GM18861 (cell line): ENCODE results near the gene RPUSD1.
"Not testable (repeated sequence)": the region's sequence is repeated elsewhere in the genome, so short reads cannot be mapped to it uniquely, and the experiment has no call there.

Source experiments
- ATAC-seq: cut with Tn5 transposase; IDR thresholded peaks from one replicate; pipeline ENCODE4 v1.9.1; 2021; ENCODE audit not compliant: unreplicated experiment

RPUSD1 gene

DNA sequence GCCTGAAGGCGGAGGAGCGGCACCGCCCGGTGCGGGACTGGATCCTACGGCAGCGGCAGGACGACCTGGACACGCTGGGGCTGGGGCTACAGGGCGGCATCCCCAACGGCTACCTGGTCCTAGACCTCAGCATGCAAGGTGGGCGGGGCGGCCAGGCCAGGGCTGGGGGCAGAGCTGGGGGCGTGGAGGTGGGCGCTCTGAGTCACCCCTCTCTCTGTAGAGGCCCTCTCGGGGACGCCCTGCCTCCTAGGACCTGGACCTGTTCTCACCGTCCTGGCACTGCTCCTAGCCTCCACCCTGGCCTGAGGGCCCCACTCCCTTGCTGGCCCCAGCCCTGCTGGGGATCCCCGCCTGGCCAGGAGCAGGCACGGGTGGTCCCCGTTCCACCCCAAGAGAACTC is 19.8 kb downstream of the RPUSD1 start:
- ATAC-seq = no peak

DNA sequence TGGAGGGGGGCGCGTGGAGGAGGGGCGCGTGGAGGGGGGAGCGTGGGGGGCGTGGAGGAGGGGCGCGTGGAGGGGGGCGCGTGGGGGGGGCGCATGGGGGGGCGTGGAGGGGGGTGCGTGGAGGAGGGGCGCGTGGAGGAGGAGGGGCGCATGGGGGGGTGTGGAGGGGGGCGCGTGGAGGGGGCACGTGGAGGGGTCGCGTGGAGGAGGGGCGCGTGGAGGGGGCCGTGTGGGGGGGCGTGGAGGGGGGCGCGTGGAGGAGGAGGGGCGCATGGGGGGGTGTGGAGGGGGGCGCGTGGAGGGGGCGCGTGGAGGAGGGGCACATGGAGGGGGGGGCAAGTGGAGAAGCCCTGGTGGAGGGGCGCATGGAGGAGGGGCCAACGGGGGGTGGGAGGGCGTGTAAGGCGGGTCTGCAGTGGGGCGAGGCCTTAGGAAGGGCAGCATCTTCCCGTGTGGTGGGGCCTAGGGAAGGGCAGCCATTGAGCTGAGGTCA is 20.4 kb downstream of the RPUSD1 start:
- ATAC-seq = no peak

DNA sequence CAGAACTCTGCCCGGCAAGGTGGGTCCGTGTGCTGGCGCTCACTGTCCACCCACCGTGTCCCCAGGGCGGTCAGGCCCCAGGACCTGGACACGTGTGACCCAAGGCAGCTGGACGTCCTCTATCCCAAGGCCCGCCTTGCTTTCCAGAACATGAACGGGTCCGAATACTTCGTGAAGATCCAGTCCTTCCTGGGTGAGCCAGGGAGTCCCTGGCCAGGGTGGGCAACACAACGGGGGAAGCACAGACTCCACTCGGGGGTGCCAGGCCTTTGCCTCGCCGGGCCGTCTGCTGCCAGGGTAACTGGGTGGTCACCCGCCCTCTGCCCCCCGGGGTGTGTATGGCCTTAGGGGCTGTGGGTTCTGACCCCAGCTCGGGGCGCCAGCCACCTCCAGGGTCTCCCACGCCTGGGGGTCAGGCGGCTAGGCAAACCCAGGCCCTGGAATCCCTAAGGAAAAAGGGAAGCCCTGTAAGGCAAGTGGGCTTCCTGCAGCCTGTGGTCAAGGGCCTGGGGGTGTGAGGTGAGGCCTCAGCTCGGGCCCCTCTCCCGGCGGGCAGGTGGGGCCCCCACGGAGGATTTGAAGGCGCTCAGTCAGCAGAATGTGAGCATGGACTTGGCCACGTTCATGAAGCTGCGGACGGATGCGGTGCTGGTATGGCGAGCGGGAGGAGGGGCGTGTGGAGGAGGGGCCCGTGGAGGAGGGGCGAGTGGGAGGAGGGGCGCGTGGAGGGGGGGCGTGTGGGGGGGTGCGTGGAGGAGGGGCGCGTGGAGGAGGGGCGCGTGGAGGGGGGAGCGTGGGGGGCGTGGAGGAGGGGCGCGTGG is 21.2 kb downstream of the RPUSD1 start:
- no peak for ATAC-seq

DNA sequence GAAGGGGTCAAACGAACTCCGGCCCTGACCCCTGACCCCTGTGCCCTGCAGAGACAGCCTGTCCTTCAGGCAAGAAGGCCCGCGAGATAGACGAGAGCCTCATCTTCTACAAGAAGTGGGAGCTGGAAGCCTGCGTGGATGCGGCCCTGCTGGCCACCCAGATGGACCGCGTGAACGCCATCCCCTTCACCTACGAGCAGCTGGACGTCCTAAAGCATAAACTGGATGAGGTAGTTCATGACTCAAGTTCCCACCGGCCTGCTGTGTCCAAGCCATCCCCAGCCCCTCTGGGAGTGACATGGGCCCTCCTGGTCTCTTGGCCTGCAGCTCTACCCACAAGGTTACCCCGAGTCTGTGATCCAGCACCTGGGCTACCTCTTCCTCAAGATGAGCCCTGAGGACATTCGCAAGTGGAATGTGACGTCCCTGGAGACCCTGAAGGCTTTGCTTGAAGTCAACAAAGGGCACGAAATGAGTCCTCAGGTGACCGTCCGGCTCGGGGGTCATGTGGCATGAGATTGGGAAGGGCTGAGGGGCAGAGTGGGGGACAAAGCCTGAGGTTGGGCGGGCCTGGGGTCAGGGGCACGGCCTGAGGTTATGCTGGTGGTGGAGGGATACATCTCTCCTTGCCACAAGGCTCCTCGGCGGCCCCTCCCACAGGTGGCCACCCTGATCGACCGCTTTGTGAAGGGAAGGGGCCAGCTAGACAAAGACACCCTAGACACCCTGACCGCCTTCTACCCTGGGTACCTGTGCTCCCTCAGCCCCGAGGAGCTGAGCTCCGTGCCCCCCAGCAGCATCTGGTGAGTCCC is 22.0 kb downstream of the RPUSD1 start:
- ATAC-seq = no peak

DNA sequence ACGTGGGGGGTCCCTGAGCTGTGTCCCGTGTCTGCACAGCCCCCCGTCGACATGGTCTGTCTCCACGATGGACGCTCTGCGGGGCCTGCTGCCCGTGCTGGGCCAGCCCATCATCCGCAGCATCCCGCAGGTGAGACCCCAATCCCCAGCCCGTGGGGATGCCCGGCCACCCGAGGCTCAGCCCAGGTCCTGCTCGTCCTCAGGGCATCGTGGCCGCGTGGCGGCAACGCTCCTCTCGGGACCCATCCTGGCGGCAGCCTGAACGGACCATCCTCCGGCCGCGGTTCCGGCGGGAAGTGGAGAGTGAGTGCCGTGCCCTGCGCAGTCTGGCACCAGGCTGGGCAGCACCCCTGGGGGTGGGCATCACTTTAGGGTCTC is 22.7 kb downstream of the RPUSD1 start:
- ATAC-seq = no peak

DNA sequence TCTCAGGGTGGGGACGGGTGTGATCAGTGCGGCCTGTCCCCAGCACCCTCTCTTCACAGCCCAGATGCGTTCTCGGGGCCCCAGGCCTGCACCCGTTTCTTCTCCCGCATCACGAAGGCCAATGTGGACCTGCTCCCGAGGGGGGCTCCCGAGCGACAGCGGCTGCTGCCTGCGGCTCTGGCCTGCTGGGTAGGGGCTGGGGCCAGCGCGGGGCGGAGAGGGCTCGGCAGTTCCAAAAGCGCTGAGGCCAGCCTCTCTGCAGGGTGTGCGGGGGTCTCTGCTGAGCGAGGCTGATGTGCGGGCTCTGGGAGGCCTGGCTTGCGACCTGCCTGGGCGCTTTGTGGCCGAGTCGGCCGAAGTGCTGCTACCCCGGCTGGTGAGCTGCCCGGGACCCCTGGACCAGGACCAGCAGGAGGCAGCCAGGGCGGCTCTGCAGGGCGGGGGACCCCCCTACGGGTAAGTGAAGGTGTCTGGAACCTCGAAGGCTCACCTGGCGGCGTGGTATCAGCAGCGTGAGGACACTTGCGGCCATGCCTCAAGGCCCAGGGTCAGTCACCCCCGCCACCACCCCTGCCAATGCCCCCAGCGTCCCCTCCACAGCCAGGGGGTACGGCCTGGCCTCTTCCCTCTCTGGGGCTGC is 23.2 kb downstream of the RPUSD1 start:
- no peak for ATAC-seq

DNA sequence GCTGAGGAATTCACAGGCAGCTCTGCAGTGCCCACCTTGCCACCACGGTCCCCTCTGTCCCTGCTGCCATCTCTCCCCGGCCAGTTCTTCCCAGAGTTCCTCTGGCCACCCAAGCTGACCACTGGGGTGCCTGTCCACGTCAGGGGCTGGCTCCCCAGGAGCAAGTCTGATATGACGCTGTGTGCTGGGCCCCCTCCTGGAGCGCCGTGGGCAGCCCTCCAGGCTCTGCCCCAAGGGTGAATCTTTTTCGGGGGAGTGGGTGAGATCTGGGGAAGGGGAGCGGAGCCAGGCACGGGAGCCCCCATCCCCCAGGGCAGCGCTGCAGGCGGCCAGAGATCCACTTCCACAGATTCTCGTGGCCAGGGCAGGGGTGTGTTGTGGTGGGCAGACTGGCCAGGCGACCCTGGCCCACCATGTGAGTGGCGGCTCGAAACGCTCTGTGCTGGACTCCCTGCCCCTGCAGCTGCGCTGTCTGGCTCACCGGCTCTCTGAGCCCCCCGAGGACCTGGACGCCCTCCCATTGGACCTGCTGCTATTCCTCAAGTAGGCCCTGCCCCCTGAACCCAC is 23.9 kb downstream of the RPUSD1 start:
- ATAC-seq = no peak

DNA sequence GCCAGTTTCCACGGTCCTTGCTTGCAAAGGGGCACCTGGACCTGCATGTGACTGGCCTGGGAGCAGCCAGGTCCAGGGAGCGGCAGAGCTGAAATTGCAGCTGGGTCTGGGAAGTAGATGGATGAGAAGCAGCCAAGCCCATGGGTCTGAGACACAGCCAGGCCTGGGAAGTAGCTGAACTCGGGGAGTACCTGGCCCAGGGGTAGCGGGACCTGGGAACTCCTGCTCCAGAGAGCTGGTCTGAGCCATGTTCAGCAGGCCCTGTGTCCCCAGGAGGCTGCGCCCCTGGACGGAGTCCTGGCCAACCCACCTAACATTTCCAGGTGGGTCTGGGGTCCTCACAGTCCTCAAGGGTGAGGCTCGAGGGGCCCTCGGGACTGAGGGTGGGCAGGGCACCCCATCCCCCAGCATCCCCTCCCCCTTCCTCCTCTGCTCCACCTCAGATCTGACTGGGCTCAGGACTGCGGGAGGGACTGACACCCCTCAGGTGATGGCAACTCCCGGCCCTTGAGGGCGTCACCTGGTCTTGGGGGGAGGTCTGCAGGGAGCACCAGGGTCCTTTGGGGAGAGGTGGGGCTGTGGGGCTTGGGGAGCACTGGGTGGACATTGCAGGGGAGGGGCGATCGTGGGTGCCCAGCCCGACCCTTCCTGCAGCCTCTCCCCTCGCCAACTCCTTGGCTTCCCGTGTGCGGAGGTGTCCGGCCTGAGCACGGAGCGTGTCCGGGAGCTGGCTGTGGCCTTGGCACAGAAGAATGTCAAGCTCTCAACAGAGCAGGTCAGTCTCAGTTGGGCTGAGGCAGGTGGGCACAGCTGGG is 24.6 kb downstream of the RPUSD1 start:
- ATAC-seq = no peak

DNA sequence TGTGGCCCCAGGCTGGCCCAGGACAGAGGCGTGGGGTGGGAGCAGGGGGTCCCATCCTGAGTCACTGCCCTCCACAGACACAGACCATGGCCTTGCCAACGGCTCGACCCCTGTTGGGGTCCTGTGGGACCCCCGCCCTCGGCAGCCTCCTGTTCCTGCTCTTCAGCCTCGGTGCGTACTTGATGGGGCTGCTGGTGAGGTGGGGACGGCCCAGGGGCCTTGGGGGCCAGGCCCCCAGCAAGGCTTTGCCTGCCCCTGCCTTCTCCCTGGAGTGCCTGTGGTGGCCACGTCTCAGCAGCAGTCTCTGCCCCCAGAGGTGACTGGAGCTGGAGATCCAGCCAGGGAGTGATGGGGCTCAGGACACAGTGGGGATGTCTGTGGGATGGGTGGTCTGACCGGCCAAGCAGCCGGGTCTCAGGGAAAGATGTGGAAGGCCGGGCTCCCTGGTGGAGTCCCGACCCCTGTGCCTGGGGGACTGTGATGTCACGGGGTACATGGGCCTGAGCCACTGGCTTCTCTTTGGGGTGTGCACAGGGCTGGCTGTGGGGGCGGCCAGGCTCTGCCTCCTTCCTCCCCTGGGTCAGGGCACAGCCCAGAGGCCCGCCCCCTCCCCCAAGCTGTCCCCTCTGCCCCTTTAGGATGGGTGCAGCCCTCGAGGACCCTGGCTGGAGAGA is 25.4 kb downstream of the RPUSD1 start:
- no peak for ATAC-seq

DNA sequence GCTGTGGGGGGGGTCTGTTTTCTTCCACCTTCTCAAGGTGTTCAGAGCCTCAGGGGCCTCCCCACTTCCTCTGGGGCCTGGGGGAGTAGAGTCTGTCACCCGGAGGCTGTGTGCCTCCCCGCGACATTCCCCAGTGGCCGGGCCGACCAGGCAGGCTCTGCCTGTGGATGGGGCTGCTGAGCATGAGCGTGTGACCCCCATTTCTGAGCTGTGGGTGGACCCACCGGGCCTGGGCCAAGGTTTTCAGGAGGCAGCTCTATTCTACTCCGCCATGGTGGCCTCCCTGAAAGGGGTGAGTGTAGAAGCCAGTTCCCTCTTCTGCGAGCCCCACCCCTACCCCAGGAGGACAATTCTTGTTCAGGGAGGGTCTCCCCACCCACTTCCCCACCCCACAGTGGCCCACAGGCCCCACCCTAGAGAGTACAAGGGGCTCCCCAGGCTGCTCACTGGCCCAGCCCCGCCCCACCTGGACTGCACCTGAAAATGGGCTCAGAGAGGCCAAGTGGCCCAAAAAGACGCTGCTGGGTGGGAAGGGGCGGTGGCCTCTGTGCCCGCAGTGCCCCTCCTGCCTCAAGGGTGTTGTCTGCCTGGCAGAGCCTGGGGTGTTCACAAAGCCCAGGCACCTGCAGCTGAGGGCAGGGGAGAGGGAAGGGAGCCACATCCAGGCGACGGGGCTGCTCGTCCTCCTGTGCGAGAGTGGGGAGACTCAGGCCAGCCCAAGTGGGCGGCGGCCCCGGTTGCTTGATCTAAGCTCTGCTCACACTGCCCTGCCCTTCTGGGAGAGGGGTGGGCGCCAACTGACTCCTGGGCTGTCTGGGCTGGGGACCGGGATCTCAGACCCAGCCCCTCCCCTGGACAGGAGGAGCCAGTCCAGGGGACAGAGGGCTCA is 26.3 kb downstream of the RPUSD1 start:
- ATAC-seq = no peak

DNA sequence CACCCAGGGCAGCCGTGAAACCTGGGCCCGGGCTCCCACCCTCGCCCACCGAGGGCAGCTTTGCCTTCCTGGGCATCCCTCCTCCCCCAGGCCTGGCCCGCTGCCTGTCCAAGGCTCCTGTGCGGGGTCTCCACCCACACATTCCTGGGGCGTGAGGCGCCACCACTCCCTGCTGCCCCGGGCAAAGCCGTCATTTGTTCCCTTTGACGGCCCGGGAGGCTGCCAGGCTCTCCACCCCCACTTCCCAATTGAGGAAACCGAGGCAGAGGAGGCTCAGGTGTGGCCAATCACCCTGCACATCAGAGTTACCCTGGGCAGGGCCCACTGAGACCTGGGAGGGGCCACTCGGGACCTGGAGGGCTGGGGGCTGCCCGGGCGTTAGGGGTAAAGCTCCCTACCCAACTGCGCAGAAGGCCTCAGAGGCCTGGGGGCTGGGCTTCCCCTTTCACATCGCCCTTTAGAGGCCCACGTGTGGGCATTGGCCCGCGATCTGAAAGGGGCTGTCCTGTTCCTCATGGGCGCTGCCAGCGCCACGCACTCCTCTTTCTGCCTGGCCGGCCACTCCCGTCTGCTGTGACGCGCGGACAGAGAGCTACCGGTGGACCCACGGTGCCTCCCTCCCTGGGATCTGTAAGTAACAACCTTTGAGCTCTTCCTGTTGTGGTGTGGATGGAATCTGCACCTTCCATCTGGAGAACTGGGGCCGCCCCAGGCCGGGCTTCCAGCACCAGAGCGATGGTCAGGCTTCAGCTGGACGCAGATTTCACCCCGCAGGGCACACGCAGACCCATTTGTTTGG is 27.4 kb downstream of the RPUSD1 start, which contains the start of gene MSLN:
Gene MSLN (plus strand): TSS at position 190 of the 799 bp plus-strand sequence. CDS start 1,947 bp downstream, outside the sequence.
- ATAC-seq = no peak

DNA sequence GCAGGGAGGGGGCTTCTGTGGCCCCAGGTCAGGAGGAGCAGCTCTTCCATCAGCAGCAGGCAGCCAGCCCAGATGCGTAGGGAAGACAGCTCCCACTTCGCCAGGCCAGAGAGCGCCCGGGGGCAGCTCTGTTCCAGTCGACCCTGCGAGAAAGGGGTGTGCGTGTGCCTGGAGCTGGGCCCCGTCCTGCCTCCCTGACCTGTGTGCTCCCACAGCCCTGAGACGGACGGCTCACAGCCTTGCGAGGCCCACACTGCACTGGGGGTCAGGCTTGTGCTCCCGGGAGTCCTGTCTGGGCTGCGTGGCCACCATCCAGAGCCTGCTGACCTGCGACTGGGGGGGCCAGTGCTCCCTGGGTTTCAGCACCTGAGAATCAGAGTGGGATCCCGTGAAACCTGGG is 28.1 kb downstream of the RPUSD1 start:
- no peak for ATAC-seq

DNA sequence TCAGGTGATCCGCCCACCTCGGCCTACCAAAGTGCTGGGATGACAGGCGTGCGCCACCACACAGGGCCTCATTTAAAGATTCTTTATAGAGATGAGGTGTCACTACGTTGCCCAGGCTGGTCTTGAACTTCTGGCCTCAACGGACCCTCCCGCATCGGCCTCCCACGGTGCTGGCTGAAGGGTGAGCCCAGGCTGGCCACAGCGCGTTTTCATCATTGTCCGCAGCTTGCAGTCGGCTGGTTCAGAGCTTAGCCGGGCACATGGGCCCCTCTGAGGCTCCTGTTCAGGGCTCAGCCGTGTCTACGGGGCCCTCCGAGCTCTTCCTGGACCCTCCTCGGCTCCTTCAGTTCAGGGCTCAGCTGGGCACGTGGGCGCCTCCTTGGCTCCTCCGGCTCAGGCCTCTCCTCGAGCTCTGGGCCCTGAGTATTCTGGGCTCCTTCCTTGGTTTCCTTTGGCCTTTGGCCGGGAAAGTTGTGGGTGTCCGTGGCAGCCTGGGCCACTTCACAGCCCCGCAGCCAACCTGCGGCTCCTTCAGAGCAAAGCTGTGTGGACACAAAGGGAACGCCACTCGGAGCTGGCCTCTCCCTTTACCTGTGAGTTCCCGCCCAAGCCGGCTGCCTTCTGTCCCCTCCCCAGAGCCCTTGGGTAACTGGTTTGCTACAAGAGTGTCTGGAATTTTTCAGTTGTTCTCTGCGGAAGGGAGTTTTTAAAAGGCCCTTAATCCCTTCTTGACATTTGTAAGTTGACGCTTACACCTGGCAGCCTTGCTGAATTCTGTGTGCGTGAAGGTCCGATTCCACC is 28.9 kb downstream of the RPUSD1 start:
- ATAC-seq = no peak

DNA sequence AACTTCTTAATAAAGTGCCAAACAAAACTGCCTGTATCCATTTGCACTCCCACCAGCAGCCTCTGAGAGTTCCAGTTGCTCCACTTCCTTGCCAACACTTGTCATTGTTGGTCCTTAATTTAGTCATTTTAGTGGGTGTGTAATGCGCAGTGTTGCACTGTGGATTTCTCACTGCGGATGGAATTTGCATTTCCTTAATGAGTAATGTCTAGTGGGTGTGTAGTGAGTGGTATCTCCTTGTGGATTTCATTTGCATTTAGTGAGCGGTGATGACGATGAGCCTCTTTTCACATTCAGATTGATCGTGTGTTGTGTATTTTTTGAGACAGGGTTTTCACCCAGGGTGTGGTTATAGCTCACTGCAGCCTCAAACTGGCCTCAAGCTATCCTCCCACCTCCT is 31.8 kb downstream of the RPUSD1 start:
- no peak for ATAC-seq

DNA sequence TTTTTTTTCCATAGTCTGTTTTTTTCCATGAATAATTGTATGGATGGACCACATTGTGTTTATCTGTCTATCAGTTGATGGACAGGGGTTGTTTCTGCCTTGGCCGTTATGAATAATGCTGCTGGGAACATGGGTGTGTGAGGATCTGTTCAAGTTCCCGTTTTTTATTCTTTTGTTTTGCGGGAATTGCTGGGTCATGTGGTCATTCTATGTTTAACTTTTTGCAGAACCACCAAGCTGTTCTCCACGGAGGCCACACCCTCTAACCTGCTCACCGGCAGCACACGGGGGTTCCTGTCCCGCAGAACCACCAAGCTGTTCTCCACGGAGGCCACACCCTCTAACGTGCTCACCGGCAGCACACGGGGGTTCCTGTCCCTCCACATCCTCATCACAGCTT is 33.5 kb downstream of the RPUSD1 start:
- ATAC-seq = no peak

DNA sequence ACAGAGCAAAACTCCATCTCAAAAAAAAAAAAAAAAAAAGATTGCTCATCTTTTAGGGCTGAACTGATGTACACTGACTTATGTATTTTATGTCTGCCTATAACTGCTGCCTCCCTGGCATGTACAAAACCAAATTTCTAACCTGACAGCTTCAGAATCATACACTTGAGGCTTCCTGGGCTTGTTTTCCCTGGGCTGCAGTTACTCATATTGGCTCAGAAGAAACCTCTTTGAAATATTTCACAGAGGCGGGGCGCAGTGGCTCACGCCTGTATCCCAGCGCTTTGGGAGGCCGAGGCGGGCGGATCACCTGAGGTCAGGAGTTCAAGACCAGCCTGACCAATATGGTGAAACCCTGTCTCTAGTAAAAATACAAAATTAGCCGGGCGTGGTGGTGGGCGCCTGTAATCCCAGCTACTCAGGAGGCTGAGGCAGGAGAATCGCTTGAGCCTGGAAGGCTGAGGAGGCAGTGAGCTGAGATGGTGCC is 34.0 kb downstream of the RPUSD1 start:
- ATAC-seq = not testable (repeated sequence)

DNA sequence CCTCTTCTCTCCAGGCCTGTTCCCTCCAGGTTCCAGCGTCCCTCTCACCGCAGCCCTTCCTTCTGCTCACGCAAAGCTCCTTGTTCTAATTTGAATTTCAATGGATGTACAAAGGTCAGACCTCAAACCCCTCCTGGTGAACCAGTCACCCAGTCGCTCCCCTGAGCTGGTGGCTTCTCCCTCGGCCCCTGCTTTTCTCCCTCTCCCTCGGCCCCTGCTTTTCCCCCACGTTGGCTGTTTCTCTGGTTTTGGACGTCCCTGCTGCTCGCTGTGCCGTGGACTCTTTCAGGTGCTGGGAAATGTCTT is 36.2 kb downstream of the RPUSD1 start:
- no peak for ATAC-seq
